Progenitor cell of endocrine pancreas (in vitro differentiated cells): ENCODE measurements around the gene CFAP221. TPM values are rescaled to one million over a fixed set of nuclear protein-coding genes. Genes with fewer than 3 reads are reported as not detected.

Experiments
- DNase-seq: peaks from one replicate; pipeline ENCODE4 v3.0.0; 2021; ENCODE audit warnings: low spot score; ENCODE audit not compliant: unreplicated experiment
- H3K27ac Mint-ChIP-seq: 2 replicates; pipeline ENCODE4 v1.8.0; 2021; ENCODE audit warnings: mild to moderate bottlenecking, moderate library complexity, mixed read lengths
- H3K27me3 Mint-ChIP-seq: 2 replicates; pipeline ENCODE4 v1.8.0; 2021; ENCODE audit warnings: mixed read lengths
- H3K36me3 Mint-ChIP-seq: 2 replicates; pipeline ENCODE4 v1.8.0; 2022; ENCODE audit warnings: mixed read lengths; ENCODE audit not compliant: insufficient read depth
- H3K4me1 Mint-ChIP-seq: 2 replicates; pipeline ENCODE4 v1.8.0; 2021; ENCODE audit warnings: low read depth, mixed read lengths
- H3K4me3 Mint-ChIP-seq: 2 replicates; pipeline ENCODE4 v1.8.0; 2021; ENCODE audit warnings: low read depth, mild to moderate bottlenecking, moderate library complexity, mixed read lengths
- H3K9me3 Mint-ChIP-seq: 2 replicates; pipeline ENCODE4 v1.8.0; 2021; ENCODE audit warnings: low read depth, mixed read lengths
- long read RNA-seq: library from polyadenylated mRNA; unstranded; transcript quantifications from one replicate; pipeline ENCODE4 v2.0.0, GENCODE V29; 2020
- total RNA-seq: library from RNA; stranded (reverse); gene quantifications from 2 replicates; pipeline ENCODE4 v1.2.1, GENCODE V29; 2021
- TF ChIP-seq, protein P1 (sequence below): fragments of 200-600 bp; sonication (generic); IDR thresholded peaks from one replicate; pipeline ENCODE4 v1.5.0; 2021; ENCODE audit warnings: antibody characterized with exemption, mild to moderate bottlenecking; ENCODE audit not compliant: unreplicated experiment

Gene CFAP221
- 33.0 and 37.4 TPM in 2 replicates for total RNA-seq
- long read RNA-seq, partial matches to known transcripts: 22 of 41 reads
- long read RNA-seq, other reads (novel, unspliced or antisense): 17 of 41 reads

DNA sequence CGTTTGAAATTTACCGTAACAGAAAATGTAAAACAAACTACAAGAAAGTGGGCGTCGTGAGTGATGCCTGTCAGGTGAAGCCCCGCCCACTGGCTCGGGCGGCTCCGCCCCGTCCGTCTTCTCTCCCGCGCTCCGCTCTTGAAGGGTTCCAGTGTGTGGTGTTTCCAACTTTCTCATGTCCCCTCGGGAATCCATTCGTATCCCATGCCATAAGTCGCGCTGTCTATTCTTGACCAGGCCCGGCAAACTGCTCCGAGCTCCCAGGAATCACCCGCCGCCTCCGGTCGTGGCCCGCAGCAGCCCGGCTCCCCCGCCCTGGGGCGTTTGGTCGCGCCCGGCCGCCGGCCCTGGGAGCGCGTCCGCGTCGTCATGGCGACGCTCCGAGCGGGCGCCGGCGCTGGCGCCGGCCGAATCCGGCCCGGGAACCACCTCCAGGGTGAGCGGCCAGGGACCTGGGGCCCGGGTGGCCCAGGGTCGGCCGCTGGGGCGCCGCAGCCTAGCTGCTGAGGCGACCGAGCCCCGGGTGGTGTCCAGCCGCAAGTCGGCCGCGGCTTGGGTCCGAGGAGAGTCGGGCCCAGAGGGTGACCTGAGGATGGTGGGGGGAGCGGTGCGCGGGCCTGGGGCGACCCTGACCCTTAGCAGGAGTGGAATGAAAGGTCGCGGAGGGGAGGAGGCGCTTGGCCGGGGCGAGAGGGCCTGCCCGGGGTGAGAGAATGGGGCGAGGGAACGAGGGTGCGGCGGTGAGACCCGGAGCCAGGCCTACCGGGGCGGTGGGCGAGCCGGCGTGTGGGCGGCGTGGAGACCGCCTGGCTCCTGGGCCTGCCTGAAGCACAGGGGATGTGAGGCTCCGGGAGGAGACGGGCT is at the start of gene CFAP221:
Gene CFAP221 (plus strand): TSS at position 375 of the 864 bp plus-strand sequence. CDS start 1,683 bp downstream, outside the sequence.
- Mint-ChIP-seq H3K4me3 (peak within 1 kb of the TSS; percentile 86), H3K27ac (peak within 1 kb of the TSS; percentile 98), H3K36me3 (peaks cover 10% of the 10 kb centered on the region), H3K27me3 (peaks cover 2% of the 10 kb centered on the region), H3K9me3 (no peaks in the 10 kb centered on the region), H3K4me1 (peaks cover 34% of the 10 kb centered on the region)
- TF ChIP-seq, protein P1, sequence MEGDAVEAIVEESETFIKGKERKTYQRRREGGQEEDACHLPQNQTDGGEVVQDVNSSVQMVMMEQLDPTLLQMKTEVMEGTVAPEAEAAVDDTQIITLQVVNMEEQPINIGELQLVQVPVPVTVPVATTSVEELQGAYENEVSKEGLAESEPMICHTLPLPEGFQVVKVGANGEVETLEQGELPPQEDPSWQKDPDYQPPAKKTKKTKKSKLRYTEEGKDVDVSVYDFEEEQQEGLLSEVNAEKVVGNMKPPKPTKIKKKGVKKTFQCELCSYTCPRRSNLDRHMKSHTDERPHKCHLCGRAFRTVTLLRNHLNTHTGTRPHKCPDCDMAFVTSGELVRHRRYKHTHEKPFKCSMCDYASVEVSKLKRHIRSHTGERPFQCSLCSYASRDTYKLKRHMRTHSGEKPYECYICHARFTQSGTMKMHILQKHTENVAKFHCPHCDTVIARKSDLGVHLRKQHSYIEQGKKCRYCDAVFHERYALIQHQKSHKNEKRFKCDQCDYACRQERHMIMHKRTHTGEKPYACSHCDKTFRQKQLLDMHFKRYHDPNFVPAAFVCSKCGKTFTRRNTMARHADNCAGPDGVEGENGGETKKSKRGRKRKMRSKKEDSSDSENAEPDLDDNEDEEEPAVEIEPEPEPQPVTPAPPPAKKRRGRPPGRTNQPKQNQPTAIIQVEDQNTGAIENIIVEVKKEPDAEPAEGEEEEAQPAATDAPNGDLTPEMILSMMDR: peak; percentile 24
- peak; percentile 63 for DNase-seq

DNA sequence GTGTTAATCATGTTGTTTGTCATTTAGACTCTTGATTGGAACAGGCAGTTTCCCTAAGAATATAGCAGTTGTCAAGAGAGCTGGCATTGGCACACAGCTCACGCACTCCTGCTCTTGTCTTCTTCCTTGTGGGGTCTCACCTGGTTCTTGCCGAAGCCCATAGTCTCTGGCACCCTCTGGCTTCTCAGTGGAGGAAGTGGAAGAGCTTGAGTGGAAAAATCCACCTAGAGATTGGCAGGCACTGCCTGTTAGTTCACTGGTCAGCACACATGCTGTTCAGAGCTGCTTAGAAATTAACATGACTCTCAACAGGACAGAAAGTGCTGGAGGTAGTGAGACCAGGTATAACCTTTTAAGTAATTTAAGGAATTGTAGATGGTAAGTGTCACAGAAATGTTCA is 48.3 kb upstream of the CFAP221 start:
- Mint-ChIP-seq H3K4me3 (no peak overlapping the region), H3K9me3 (peaks cover 30% of the 10 kb centered on the region)
- TF ChIP-seq, protein P1: no peak

DNA sequence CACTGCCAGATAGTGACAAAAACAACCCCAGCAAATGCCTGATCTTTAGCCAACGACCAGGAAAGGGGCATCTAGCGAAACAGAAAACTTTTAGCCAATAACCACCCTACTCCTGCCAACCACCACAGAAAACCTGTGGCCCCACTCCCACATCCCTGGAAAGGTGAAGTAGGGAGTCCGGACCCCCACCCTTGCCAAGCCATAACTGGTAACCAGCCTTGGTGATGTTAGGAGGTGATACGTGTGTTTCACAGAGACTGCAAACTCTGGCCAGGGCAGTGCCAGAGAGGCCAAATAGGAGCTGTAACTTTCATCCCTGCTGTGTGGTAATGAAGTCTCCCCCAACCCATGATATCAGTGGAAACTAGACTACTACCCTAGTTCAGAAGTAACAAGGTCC is 47.6 kb upstream of the CFAP221 start:
- H3K27me3 Mint-ChIP-seq: no peaks in the 10 kb centered on the region
- peaks cover 34% of the 10 kb centered on the region for H3K9me3 Mint-ChIP-seq
- no peak overlapping the region for H3K27ac Mint-ChIP-seq
- peaks cover 23% of the 10 kb centered on the region for H3K36me3 Mint-ChIP-seq
- no peak for DNase-seq
- TF ChIP-seq, protein P1: no peak
- peaks cover 12% of the 10 kb centered on the region for H3K4me1 Mint-ChIP-seq
- H3K4me3 Mint-ChIP-seq: no peak overlapping the region

More for the DNA sequence above, 48.3 kb upstream of the CFAP221 start:
- Mint-ChIP-seq H3K27ac (peak overlapping the region; percentile 26), H3K4me1 (peaks cover 16% of the 10 kb centered on the region), H3K36me3 (peaks cover 19% of the 10 kb centered on the region), H3K27me3 (no peaks in the 10 kb centered on the region)
- no peak for DNase-seq

DNA sequence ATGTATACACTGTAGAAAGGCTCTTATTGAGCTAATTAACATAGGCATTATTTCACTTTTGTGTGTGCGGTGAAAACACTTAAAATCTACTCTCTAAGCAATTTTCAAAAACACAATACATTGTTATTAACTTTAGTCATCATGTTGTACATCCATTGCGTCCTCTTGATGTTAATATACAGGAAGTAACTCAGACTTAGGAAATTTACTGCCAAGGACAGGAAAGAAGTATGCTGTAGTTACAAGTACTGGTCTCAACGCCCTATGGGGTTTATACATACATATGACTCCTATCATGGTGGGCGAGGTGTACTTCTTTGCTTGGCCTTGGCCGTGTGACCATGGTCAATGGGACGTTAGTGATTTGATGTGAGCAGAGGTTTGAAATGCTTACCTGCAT is 35.5 kb upstream of the CFAP221 start:
- no peak overlapping the region for H3K27ac Mint-ChIP-seq
- peaks cover 2% of the 10 kb centered on the region for H3K36me3 Mint-ChIP-seq
- H3K27me3 Mint-ChIP-seq: no peaks in the 10 kb centered on the region
- H3K4me1 Mint-ChIP-seq: no peaks in the 10 kb centered on the region
- TF ChIP-seq, protein P1: no peak
- no peak overlapping the region for H3K4me3 Mint-ChIP-seq
- DNase-seq: no peak
- H3K9me3 Mint-ChIP-seq: peaks cover 4% of the 10 kb centered on the region

DNA sequence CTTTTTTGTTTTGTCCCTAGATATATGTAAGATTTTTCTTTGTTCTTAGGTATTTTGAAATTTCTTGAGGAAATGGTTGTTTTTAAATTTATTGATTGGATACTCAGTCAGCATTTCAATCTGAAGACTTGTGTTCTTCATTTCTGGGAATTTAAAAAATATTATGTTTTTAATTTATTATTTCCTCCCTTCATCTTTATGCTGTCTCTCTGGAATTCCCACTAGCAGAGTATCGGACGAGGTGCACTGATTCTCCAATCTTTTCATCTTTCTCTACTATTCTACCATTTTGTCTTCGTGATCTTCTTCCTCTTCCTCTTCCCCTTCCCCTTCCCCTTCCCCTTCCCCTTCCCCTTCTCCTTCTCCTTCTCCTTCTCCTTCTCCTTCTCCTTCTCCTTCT is 32.3 kb upstream of the CFAP221 start:
- H3K9me3 Mint-ChIP-seq: peaks cover 4% of the 10 kb centered on the region
- DNase-seq: no peak
- no peaks in the 10 kb centered on the region for H3K27me3 Mint-ChIP-seq
- H3K4me3 Mint-ChIP-seq: no peak overlapping the region
- no peaks in the 10 kb centered on the region for H3K4me1 Mint-ChIP-seq
- no peak overlapping the region for H3K27ac Mint-ChIP-seq
- TF ChIP-seq, protein P1: no peak
- H3K36me3 Mint-ChIP-seq: peaks cover 17% of the 10 kb centered on the region
